Measurements from ENCODE around the gene CDH13.

CDH13 gene

DNA sequence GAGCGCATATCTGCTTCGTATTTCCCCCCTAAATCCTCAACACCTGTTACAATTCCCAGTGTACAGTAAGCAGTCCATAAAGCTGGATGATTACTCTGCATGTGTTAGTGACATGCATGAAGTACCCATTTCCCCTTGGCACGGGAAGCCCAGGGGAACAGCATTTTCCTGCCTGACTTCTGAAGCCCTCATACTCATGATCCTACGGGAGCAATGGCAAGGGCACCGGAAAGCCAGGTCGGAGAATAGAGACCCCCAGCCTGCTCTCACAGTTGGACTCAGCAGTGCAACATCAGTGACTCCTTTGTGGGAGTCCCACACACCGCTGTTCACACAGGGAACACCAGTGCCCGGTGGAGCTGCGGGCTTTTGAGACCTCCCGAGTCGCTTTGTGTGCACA, 336.9 kb downstream of the CDH13 start:
- DNase-seq: no peak

DNA sequence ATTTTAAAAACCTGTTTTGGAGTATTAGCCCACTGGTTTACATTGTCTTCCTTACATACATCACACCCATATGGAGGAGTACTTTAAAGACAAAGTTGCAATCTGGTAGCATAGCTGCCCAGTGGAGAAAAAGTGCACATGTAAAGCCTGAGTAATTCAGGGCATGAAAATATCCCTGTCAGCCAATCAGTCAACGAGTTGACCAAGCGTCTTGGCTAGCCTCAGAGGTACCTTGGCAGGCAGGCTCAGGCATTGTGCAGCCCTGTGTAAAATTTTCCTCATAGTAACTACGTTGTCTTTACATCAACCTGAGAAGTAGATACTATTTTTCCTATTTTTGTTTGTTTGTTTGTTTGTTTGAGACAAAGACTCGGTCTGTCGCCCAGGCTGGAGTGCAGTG, 339.0 kb downstream of the CDH13 start:
- DNase-seq: no peak

DNA sequence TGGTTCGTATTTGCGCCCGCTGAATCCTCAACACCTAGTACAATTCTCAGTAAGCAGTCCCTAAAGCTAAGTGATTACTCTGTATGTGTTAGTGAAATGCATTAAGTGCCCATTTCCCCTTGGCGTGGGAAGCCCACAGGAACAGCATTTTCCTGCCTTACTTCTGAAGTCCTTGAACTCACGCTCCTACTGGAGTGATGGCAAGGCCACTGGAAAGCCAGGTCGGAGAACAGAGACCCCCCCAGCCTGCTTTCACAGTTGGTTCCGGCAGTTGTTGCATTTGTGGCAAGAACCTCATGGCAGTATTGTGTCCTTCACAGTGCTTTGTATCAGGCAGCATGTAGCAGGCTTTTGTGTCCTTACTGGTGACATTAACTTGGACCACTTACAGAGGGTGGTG, 340.7 kb downstream of the CDH13 start:
- DNase-seq: no peak

DNA sequence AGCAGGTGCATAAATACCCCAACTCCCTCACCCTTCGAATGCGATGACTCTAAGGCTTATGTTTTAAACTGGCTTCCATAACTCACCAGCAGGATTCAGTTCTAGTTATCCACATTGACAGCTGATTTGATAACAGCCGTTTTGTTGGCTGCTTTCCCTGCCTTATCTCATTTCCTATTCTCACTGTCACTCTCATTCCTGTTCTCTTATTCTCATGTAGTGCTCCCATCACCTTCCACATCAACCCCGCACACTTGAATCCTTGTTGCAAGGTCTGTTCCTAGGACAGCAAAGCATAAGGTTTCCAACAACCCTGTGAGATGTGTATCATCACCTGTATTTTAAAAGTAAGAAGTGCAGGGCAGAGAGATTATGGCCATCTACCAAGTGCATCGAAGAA, 344.4 kb downstream of the CDH13 start:
- no peak for DNase-seq

DNA sequence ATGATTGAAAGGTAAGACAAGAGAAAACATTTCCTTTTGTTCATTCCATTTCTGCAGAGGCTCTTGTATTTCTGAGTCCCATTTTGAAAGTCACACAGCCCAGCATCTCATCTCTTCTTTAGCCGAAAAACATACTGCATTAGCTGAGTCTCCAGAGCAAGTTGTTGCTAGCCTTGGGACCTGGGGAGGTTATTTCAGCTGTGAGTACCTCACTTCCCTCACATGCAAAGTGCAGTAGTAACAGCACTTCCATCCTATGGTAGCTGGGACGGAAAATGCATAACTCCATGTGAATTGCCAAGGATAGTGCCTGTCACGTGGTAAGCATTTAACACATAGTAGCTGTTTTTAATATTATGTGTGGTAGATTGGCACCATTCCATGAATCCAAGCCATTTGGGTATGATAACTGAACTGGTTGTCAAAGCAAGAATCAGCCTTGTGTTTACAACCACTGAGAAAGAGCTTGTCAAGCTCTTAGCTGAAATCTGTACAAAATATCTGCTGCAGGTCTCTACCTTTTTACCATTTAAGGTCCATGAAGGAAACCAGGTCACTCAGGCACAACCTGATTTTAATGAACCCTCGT, 345.7 kb downstream of the CDH13 start:
- DNase-seq: no peak

DNA sequence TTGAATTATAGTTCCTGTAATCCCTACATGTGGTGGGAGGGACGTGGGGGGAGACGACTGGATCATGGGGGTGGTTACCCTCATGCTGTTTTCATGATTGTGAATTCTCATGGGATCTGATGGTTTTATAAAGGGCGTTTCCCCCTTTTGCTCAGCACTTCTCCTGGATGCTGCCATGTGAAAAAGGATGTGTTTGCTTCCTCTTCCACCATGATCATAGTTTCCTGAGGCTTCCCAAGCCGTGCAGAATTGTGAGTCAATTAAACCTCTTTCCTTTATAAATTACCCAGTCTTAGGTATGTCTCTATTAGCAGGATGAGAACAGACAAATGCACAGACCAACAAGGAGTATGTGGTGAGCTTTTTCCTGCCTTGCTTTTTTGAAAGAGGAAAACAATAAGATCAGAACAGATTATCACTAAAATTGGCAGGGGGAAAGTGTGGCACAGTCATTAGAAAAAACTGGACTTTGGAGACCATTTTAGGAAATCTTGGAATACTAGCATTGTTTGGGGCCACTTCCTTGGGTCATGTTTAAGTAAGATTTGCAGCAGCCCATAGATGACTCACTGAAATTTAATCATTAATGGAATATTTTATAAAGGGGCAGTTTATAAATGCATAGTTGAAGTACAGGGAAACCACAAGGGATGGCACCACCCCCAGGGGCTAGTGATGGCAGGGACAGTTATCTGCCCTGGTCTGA, 352.8 kb downstream of the CDH13 start:
- DNase-seq: no peak

DNA sequence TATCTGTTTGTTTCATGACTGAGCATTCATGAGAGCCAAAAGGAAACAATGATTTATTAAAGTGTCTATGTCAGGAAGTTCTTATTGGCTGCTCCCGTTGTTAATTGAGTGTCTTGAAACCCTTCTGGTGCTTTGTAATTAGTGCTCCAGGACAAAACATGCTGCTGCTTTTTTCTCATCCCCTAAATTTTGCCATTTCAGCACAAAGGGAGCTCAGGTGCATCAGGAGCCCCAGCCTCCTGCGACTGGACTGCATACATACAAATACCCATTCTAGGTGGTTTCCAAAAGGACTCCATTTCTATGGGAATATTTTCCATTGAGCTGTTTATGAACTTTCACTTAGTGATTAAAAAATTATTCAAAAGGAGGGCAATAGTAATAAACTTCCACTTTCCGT, 354.0 kb downstream of the CDH13 start:
- DNase-seq: no peak

DNA sequence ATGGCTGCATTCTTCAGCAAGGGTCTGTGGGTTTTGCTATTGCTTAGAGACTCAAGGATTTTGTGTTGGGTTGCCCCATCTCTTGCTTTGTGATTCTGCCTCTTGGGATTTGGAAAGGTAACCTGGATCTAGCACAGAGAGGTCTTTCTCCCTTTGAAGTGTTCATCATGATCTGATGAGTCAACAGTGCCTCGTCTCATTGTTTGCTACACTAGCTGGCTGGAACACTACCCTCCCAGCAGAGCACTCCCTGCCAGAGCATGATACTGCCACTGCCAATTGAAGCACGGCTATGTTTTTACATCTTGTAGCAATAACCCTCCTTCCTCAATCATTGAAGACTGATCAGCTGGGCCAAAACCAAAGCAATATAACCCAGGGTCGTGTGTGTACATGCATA, 361.0 kb downstream of the CDH13 start:
- DNase-seq: no peak

DNA sequence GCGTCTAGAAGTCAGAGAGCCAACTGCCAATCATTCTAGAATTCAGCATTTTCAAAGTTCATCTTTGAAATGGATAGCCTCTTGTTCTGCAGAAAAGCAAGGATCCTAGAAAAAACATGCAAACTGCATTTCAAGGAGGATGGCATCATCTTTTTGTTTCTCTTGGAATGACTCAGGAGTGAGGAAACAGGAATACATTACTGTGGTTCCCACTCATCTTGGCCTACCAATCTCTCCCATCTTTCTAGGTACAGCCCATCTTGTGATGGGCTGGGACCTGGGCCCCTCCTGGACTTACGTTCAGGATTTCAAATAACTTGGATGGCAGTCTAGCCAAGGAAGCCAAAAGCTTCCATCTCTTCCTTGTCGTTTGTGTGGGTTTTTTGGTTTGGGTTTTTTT, 363.4 kb downstream of the CDH13 start:
- no peak for DNase-seq

DNA sequence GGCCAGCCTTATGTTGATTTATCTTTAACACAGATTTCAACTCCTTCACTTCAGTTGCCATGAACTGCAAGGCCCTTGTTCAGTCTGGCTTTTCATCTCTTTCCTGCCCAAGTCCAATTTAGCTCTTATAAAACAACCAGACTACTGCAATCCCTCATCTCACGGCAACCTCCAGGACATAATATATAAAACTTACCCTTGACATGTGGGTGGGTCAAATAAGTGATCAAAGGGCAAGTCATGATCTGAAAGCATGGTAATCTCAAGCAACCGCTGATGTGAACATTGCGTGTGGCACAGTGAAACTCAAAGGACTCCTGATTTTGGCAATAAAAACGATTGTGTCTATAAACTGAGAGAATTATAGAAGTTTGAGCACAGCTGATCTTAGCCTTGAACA, 364.6 kb downstream of the CDH13 start:
- no peak for DNase-seq

DNA sequence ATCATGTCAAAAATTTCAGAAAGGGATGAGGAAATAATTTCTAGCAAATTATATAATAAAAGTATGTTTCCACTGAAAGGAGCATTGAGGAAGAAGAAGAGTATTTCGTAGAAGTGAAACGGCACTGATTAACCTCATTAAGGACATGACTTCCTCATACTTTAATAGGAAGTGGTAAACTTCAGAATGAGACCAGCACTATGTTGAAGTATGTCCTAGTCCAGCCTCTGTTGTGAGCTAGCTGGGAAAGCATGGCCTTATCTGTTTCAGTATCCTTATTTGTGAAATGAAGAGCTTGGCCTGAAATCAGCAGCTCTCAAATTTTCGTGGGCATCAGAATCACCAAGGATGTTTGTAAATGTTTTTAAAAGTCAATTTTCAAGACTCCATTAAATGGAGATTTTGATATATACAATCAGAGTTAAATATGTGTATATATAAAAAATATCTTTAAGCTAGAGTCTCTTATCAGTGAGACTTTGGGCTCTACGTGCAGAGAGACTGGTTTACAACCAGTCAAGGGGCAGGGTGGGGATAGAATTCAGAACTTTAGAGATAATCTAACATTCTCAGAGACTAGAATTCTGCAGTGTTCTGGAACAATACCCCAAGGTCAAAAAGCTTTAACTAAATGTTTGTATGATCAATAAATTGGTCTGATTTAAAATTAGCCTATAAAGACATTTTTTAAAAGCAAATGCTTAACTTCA, 365.4 kb downstream of the CDH13 start:
- no peak for DNase-seq

DNA sequence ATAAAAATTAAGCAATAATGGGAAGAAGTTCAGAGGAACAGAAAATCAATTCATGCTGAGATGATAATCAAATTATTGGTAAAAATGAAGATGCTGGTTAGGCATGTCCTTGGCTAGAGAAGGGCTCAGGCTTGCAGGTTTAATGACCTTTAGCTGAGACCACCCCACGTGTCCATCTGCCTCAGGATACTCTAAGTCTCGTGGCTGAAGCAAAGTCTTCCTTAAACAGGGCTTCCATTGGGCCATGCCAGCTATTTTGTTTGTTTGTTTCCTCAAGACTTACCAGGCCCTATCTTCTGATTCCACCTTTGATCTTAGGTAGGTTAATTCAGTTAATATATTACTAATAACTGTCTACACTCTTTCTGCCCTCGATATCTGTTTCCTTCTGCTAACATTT, 366.0 kb downstream of the CDH13 start:
- no peak for DNase-seq

DNA sequence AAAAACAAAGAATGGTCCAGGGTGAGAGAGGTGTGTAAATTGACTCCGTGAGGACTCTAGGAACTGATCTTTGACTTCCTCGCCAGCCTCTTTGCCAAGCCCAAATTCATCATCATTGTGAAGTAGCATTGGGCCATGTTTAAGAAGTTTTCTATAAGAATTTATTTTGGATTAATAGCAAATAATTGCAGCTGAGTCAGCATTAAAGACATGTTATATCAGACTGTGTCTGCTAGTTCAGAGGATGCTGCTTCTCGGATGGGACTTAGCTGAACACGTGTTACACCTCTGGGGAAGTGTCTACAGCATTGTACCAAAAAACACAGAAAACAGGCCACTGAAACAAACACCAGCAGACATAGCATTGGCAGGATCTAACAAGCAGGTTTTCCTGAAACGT, 366.6 kb downstream of the CDH13 start:
- no peak for DNase-seq

DNA sequence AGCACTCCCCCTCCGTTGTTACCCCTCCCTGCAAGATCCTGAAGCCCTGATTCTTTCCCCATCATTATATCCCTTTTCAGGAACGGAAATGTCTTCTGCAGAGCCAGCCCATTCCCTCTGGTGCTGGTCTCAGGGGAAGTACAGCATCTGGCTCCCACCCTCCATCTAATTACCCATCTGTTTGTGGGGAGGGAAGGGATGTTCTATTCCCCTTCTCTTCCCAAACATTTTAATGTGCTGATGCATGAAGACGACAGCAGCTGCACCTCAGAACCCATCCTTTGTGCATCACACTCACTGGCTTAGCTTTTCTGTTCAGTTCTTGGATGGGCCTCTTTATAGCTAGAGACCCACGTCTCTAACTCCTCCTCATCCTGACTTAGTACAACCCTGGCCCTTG, 367.2 kb downstream of the CDH13 start:
- no peak for DNase-seq

DNA sequence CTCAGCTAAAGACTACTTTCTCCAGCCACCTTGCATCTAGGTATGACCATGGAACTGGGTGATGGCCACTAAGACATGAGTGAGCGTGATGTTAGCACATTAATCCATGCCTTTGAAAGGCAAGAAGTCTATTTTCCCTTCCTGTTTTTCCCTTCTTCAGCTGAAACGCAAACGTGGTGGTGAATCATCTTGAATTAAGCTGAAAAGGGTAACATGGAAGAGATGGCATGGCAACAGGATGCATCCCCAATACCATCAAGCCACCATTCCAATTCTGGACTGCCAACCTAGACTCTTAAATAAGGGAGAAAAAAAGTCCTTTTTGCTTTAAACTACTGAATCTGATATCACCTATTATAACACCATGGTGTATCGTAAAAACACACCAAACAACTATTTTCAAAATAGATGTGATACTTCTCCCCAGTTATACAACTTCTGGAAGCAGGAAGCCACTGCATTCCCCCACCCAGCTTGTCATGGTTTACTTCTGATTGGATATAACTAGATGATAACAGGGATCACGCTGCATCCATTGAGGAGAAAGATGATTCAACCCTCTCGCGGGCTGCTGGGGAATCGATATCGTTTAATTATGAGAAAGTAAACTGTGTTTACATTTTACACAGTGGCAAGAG, 368.6 kb downstream of the CDH13 start:
- DNase-seq: no peak

DNA sequence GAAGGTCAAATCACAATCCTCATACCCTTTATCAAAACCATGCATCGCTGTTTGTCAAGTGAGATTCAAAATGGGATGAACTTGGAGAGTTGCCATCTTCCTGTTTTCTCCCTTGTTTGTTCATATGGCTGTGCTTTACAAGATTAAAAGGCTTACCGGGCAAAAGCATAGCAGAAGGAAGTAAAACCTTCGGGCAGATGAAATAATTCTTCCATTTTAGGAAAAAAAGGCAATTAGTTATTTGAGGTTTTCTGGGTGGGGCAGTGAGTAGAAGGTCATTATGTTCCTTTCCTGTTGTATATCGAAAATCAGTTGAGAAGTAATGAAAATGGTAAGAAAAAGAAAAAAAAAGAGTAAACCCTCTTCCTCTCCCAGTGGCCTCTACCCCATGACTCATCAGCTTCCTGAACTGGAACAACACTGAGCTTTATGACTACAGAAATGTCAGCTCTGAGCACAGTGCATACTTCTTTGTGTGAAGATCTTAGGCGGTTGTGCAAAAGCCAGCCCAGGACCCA, 369.2 kb downstream of the CDH13 start:
- no peak for DNase-seq

DNA sequence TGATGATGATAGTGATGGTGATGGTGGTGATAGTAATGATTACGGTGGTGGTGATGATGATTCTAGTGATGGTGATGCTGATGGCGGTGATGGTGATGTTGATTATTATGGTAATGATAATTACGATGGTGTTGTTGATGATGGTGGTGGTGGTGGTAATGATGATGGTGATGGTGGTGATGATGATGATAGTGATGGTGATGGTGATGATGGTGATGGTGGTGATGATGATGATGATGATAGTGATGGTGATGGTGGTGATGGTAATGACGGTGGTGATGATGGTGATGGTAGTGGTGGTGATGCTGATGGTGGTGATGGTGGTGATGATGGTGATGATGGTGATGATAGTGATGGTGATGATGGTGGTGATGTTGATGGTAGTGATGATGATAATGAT, 370.0 kb downstream of the CDH13 start:
- no peak for DNase-seq

DNA sequence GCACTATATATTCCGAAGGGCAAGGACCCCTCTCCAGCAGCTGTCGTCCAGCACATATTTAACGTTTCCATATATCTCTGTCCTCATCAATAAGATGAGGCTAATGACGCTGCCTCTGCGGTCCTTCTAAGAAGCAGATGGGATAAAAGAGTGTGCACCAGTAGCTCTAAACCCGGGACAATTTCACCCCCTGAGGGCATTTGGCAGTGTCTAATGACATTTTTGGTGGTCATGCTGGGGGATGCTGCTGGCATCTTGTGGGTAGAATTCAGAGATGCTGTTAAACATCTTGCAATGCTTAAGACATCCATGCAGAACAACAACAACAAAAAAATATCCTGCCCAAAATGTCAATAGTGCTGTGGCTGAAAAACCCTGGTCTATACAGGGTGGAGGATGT, 372.9 kb downstream of the CDH13 start:
- DNase-seq: no peak

DNA sequence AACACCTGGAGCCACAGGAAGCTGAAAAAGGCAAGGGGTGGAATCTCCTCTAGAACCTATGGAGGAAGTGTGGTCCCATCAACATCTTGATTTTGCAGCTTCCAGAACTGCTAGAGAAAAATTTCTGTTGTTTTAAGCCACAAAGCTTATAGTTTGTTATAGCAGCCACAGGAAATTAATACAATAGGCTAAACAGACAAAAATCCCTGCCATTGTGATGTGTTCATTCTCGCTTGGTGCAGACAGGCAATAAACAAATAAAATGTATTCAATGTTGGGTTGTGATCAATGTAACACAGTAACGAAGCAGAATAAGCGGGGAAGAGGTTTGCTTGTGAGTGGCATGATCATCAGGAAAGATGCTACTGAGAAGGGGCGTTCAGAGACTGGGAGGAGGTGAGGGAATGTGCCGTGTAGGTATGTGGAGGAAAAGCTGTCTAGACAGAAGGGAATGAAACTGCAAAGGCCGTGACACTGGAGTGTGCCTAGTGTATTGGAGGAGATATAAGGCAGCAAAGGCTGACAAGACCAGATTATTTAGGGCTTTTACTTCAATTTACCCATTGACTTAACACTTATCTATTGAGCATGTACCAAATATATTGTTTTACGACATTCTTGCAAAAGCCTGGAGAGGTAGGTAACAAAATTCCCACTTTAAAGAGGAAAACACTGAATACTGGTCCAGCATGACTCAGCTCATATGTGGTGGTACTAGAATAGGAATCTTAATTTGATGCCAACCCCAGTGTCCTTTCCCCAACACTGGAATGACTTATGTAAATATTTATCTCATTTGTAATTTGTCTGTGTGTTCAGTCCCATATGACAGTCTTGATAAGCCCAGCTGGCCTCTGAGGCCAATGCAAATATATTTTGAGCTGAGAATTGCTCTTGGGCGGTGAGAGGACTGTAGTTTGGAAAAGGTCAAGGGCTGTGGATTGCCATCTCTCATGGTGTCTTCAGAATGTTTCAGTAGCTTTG, 375.9 kb downstream of the CDH13 start:
- no peak for DNase-seq

DNA sequence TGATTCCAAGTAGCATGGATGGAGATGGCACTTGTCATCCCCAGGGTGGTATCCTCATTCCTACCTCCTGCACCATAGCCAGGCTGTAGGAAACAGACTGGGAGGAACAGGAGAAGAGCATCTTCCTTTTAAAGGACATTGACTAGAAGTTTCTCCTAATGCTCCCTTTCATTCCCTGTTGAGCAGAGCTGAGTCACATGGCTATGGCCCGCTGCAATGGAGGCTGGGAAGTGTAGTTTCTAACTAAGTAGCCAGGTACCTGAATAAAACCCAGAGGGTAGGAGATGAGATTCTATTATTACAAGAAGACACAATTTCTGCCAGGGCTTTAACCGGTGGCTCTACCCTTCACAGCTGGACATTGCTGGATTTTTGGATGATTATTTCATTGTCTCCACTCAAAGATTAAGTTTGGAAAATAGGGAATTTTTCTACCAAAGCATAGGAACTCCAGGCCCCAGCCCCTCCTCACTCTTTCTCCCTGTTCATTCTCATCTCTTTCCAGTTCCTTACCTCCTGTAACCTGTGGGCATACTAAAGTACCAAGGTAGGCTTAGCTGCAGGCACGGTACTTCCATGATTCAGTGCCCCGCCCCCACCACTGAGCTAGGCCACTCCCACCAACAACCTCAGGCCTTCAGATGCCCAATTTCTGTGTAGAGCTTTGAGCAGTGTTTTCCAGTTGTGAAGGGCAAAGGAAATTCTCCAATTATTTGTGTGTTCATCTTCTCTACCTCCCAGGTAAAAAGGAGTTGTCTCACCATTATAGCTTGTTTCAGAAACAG, 378.3 kb downstream of the CDH13 start:
- DNase-seq: no peak

DNA sequence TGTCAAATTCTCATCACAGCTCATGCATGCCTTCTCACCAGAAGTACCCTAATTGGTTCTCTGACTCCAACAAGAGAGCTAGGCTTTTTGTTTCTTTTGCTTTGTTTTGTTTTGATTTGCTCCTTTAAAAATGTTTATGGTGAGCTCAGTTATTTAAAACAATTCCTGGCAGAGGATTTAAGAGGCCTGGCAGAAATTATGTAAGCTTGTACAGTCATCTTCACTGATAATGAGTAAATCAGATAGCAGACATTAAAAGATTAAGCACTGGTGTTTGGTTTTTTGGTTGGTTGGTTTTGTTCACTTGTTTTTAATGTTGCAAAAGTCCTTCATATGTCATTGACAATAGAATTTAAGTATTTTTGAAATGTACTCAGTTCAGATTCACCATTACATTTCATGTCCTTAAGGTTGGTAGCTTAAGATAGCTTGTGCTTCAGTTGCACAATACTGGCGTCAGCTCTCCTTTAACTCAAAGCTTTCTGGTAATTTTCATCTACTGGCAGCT, 378.9 kb downstream of the CDH13 start:
- DNase-seq: no peak
